ENCODE measurements around the gene MAN2A1.
A peak's percentile ranks its signal among the peaks of the same experiment; 100 is the strongest.

DNA sequence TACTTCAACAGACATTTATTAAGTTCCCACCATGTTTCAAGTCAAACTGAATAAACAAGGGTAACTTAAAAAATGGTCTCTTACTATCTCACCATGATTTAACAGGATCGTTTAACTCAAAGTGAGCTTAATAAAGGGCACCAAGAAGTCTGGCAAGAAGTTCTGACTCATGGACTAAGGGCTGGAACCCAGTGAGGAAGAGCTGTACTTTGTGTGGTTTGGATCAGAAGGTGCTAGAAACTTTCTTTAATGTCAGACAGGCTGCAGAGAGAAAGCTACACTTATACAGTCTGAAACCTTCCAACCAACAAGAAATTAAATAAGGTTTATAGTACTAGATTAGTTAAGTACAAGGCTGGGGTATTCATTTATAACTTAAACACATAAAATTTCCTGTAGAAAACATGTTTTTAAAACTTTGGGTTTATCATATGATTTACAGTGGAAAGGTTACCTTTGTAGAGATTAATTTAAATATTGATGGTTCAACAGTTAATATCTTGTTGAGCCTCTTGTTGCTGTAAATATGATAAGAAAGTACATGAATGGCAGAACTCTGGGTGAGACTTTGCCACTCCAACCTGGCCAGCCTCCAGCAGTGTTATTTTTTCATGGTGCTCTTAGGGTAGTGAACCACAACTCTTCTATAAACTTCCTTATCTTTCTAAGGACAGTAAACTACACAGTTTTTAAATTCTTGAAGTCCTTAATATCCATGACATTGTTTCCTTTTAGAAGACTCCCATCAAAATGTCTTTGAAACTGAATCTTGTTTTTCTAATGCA lies 162.8 kb downstream of the MAN2A1 start:
- TF ChIP-seq POLR2A (IDR thresholded peaks at IDR 0.05) = no peak
- peak in 1 of 2 donors; percentile 13 for TF ChIP-seq POLR2AphosphoS5 (IDR thresholded peaks at IDR 0.05; ENCODE audit: insufficient read depth in 1 of 2, low read depth in 1 of 2)
- TF ChIP-seq, protein P1, sequence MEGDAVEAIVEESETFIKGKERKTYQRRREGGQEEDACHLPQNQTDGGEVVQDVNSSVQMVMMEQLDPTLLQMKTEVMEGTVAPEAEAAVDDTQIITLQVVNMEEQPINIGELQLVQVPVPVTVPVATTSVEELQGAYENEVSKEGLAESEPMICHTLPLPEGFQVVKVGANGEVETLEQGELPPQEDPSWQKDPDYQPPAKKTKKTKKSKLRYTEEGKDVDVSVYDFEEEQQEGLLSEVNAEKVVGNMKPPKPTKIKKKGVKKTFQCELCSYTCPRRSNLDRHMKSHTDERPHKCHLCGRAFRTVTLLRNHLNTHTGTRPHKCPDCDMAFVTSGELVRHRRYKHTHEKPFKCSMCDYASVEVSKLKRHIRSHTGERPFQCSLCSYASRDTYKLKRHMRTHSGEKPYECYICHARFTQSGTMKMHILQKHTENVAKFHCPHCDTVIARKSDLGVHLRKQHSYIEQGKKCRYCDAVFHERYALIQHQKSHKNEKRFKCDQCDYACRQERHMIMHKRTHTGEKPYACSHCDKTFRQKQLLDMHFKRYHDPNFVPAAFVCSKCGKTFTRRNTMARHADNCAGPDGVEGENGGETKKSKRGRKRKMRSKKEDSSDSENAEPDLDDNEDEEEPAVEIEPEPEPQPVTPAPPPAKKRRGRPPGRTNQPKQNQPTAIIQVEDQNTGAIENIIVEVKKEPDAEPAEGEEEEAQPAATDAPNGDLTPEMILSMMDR (IDR thresholded peaks at IDR 0.05) = no peak
